Raji (cell line): ENCODE results near the gene MSH2.
A peak's percentile ranks its signal among the peaks of the same experiment; 100 is the strongest.

Experiments
- POLR2A ChIP-seq: IDR thresholded peaks from 2 replicates; pipeline ENCODE4 v1.6.1; 2011; ENCODE audit warnings: low read depth, low read length, control low read depth; ENCODE audit not compliant: insufficient read depth

MSH2 gene

GRCh38 chr2:47402805-47403608 is at the start of gene MSH2:
Gene MSH2 (plus strand): TSS chr2:47403156. CDS start chr2:47403192, 36 bp downstream.
- peak; percentile 88 for TF ChIP-seq POLR2A

- TF ChIP-seq POLR2A, result no peak
These were observed 48.7 kb upstream of the MSH2 start for GRCh38 chr2:47354013-47354847.

- TF ChIP-seq POLR2A, result no peak
These were observed 48.1 kb upstream of the MSH2 start for GRCh38 chr2:47354848-47355204.

- TF ChIP-seq POLR2A, result no peak
These were observed 45.5 kb upstream of the MSH2 start for GRCh38 chr2:47357483-47357882.

- no peak for TF ChIP-seq POLR2A
These were observed 43.5 kb upstream of the MSH2 start for GRCh38 chr2:47359375-47359868.

- TF ChIP-seq POLR2A, result no peak
These were observed 42.7 kb upstream of the MSH2 start for GRCh38 chr2:47360283-47360682.

GRCh38 chr2:47360927-47361326 is 42.0 kb upstream of the MSH2 start:
- TF ChIP-seq POLR2A, result no peak

- TF ChIP-seq POLR2A, result no peak
These were observed 29.2 kb upstream of the MSH2 start for GRCh38 chr2:47373747-47374146.

- no peak for TF ChIP-seq POLR2A
These were observed 27.6 kb upstream of the MSH2 start for GRCh38 chr2:47375307-47375706.

- no peak for TF ChIP-seq POLR2A
These were observed 23.6 kb upstream of the MSH2 start for GRCh38 chr2:47379384-47379783.

- no peak for TF ChIP-seq POLR2A
These were observed 21.5 kb upstream of the MSH2 start for GRCh38 chr2:47381408-47381807.

- TF ChIP-seq POLR2A, result no peak
These were observed 16.4 kb upstream of the MSH2 start for GRCh38 chr2:47386551-47386950.

- no peak for TF ChIP-seq POLR2A
These were observed 14.1 kb upstream of the MSH2 start for GRCh38 chr2:47388888-47389287.

GRCh38 chr2:47389692-47390091 is 13.3 kb upstream of the MSH2 start:
- no peak for TF ChIP-seq POLR2A

GRCh38 chr2:47401789-47402554 is 984 bp upstream of the MSH2 start:
- TF ChIP-seq POLR2A, result no peak
